IPS-15b (cell line): ENCODE data around the gene TRUB2.

ENCODE experiments used
- H3K27me3 ChIP-seq: one replicate; pipeline ENCODE4 v1.6.1; 2013; ENCODE audit warnings: low read length; ENCODE audit not compliant: control insufficient read depth, insufficient read depth
- H3K36me3 ChIP-seq: one replicate; pipeline ENCODE4 v1.6.1; 2013; ENCODE audit warnings: low read length; ENCODE audit not compliant: control insufficient read depth, insufficient read depth
- H3K4me1 ChIP-seq: one replicate; pipeline ENCODE4 v1.6.1; 2013; ENCODE audit warnings: mild to moderate bottlenecking, low read length; ENCODE audit not compliant: control insufficient read depth, insufficient read depth
- H3K4me3 ChIP-seq: one replicate; pipeline ENCODE4 v1.5.1; 2013; ENCODE audit warnings: low read depth, low read length
- H3K9ac ChIP-seq: one replicate; pipeline ENCODE4 v1.6.1; 2013; ENCODE audit warnings: low read depth, mild to moderate bottlenecking, low read length
- H3K9me3 ChIP-seq: one replicate; pipeline ENCODE4 v1.6.1; 2013; ENCODE audit warnings: mild to moderate bottlenecking, low read length; ENCODE audit not compliant: control insufficient read depth, insufficient read depth

TRUB2 gene

DNA sequence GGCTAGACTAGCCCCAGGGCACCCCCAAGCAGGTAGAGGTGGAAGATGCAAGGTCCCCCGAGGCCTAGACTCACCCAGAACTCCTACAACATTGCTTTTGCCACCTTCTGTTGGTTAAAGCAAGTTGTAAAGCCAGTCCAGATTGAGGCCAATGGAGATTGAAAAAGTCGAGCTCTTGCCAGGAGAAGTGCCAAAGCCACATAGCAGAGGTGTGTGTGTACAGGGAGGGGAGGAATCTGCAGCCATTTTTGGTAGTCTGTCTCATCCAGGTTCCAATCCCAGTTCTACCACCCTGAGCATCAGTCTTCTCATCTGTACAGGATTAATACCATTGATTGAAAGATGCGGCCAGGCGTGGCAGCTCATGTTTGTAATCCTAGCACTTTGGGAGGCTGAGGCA is 36.6 kb upstream of the TRUB2 start:
- no peak overlapping the region for H3K4me3 ChIP-seq
- H3K36me3 ChIP-seq: peaks cover 9% of the 10 kb centered on the region
- H3K27me3 ChIP-seq: peaks cover 24% of the 10 kb centered on the region
- peaks cover 2% of the 10 kb centered on the region for H3K4me1 ChIP-seq
- H3K9me3 ChIP-seq: no peaks in the 10 kb centered on the region
- no peak overlapping the region for H3K9ac ChIP-seq

- Histone ChIP-seq H3K36me3 (peaks cover 9% of the 10 kb centered on the region), H3K27me3 (peaks cover 16% of the 10 kb centered on the region), H3K4me1 (no peaks in the 10 kb centered on the region), H3K9ac (no peak overlapping the region), H3K9me3 (no peaks in the 10 kb centered on the region), H3K4me3 (no peak overlapping the region)
Measured at GRCh38 chr9:128358090-128358489, 35.8 kb upstream of the TRUB2 start.

- Histone ChIP-seq H3K9ac (no peak overlapping the region), H3K9me3 (no peaks in the 10 kb centered on the region), H3K4me3 (no peak overlapping the region)
Measured at GRCh38 chr9:128355451-128355850, 33.2 kb upstream of the TRUB2 start.

DNA sequence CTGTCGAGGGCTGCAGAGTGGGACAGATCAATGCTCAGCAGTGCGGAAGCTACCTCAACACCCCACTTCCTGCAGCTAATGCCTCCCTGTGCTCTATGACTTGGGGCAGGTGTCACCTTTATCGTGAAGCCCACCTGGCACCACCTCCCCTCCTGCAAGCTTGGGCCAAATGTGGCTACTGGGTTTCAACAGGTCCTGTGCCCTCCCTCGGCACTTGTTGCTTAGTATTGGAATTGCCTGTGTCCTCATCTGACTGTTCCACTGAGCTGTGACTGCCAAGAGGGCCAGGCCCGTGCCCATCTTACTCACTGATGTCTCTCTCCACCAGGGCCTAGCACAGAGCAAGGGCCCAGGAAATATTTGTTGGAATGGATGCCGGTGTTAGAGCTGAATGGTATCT is 27.5 kb upstream of the TRUB2 start:
- Histone ChIP-seq H3K4me1 (no peaks in the 10 kb centered on the region), H3K27me3 (no peaks in the 10 kb centered on the region), H3K36me3 (peaks cover 21% of the 10 kb centered on the region), H3K9me3 (no peaks in the 10 kb centered on the region), H3K4me3 (no peak overlapping the region), H3K9ac (no peak overlapping the region)

More at GRCh38 chr9:128355451-128355850, 33.2 kb upstream of the TRUB2 start:
- Histone ChIP-seq H3K4me1 (no peaks in the 10 kb centered on the region), H3K27me3 (no peaks in the 10 kb centered on the region), H3K36me3 (peaks cover 13% of the 10 kb centered on the region)

DNA sequence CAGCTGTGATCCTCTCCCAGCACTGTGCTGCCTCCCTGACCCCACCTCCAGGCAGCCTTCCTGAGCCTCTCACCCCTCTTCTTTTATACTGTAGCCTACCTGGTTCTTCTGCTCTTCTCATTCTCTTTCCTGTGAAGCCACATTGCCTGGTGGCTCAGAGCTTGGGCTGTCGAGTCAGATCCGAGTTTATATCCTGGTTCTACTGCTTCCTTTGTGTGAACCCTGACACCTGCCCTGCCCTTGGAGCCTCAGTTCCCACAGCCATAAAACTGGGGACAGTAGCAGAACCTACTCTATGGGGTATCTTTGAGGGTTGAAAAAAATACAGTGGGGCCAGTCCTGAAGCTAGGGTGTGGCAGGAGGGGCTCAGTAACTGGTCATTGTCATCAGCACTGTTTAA is 26.9 kb upstream of the TRUB2 start:
- no peaks in the 10 kb centered on the region for H3K9me3 ChIP-seq
- no peak overlapping the region for H3K9ac ChIP-seq
- peaks cover 21% of the 10 kb centered on the region for H3K36me3 ChIP-seq
- no peaks in the 10 kb centered on the region for H3K27me3 ChIP-seq
- no peak overlapping the region for H3K4me3 ChIP-seq
- H3K4me1 ChIP-seq: no peaks in the 10 kb centered on the region

DNA sequence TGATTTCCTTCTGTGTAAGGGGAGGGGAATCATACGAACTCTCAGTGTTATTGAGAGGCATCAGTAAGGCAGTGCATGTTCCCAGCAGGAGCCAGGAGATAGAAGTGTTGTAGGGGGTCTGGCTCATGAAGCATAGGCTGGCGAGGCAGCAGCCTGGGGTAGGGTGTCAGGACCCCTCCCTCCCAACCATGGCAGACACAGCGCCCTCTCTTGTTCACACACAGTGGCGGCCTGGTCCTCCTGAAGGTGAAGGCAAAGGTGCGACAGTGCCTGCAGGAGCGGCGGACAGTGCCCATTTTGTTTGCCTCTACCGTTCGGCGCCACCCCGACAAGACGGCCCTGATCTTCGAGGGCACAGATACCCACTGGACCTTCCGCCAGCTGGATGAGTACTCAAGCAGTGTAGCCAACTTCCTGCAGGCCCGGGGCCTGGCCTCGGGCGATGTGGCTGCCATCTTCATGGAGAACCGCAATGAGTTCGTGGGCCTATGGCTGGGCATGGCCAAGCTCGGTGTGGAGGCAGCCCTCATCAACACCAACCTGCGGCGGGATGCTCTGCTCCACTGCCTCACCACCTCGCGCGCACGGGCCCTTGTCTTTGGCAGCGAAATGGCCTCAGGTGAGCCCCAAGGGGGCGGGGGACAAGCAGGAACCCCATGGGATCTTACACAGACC is 22.8 kb upstream of the TRUB2 start:
- Histone ChIP-seq H3K4me3 (no peak overlapping the region), H3K4me1 (no peaks in the 10 kb centered on the region), H3K27me3 (no peaks in the 10 kb centered on the region), H3K9ac (no peak overlapping the region), H3K9me3 (no peaks in the 10 kb centered on the region), H3K36me3 (peaks cover 17% of the 10 kb centered on the region)

GRCh38 chr9:128343855-128344254 is 21.6 kb upstream of the TRUB2 start:
- Histone ChIP-seq H3K4me1 (no peaks in the 10 kb centered on the region), H3K36me3 (peaks cover 8% of the 10 kb centered on the region), H3K27me3 (no peaks in the 10 kb centered on the region), H3K9ac (no peak overlapping the region), H3K4me3 (no peak overlapping the region), H3K9me3 (no peaks in the 10 kb centered on the region)

GRCh38 chr9:128342971-128343680 is 20.9 kb upstream of the TRUB2 start:
- Histone ChIP-seq H3K27me3 (no peaks in the 10 kb centered on the region), H3K36me3 (peaks cover 8% of the 10 kb centered on the region), H3K9ac (no peak overlapping the region), H3K4me3 (no peak overlapping the region), H3K9me3 (no peaks in the 10 kb centered on the region), H3K4me1 (no peaks in the 10 kb centered on the region)

GRCh38 chr9:128341435-128341849 is 19.2 kb upstream of the TRUB2 start:
- Histone ChIP-seq H3K4me1 (no peaks in the 10 kb centered on the region), H3K9me3 (no peaks in the 10 kb centered on the region), H3K27me3 (no peaks in the 10 kb centered on the region), H3K36me3 (peaks cover 8% of the 10 kb centered on the region), H3K9ac (no peak overlapping the region), H3K4me3 (peak overlapping the region; percentile 61)

DNA sequence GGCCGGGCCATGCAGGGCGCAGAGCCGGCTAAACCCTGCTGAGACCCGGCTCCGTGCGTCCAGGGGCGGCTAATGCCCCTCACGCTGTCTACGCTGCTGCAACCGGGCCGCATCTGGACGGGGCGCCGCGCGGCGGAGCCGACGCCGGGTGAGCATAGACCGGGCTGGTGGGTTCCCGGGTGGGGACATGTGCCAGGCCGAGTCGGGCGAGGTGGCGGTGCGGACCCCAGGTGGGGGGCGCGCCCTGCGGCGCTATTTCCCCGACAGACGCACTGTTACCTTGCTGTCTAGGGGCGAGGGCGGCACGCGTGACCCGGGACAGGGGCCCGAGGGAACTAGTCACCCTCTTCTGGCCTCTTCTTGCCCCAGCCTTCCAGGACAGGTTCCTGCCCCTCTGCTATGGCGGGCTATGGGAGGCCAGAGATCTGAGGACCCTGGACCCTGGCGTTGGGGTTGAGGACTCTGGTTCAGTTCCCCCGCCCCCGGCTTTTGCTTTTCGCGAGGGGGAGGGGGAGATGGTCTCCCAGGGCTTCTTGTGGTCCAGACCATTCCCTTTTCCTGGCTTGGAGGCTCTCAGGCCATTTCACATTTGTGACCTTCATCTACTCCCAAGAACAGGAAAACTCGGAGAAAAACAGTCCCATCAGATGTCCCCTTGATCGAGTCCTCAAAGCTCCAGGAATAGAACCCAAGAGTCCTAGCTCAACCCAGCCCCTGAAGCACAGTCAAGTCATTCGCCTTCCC is 18.6 kb upstream of the TRUB2 start:
- Histone ChIP-seq H3K27me3 (no peaks in the 10 kb centered on the region), H3K4me1 (no peaks in the 10 kb centered on the region), H3K36me3 (peaks cover 8% of the 10 kb centered on the region), H3K9me3 (no peaks in the 10 kb centered on the region), H3K4me3 (peak overlapping the region; percentile 61), H3K9ac (peak overlapping the region; percentile 65)

- no peaks in the 10 kb centered on the region for H3K4me1 ChIP-seq
- H3K9me3 ChIP-seq: no peaks in the 10 kb centered on the region
- H3K36me3 ChIP-seq: peaks cover 1% of the 10 kb centered on the region
- no peaks in the 10 kb centered on the region for H3K27me3 ChIP-seq
- peak within 1 kb of the TSS; percentile 65 for H3K9ac ChIP-seq
- H3K4me3 ChIP-seq: peak within 1 kb of the TSS; percentile 85
Measured at GRCh38 chr9:128339761-128340690, 17.8 kb upstream of the TRUB2 start, which contains the start of gene SLC27A4. Gene SLC27A4, plus strand, starts transcription at chr9:128340527. Its CDS starts 2,606 bp downstream, at chr9:128343133.
